Activated CD4-positive, alpha-beta T cell treated with anti-CD3 and anti-CD28 coated beads, Interleukin-2, amount 10 ng/mL, durations not matched to agents 7 days and 5 days (primary cell): ENCODE data around the gene SLC27A2. TPM values are rescaled to one million over a fixed set of nuclear protein-coding genes. Genes with fewer than 3 reads are reported as not detected.
A peak's percentile ranks its signal among the peaks of the same experiment; 100 is the strongest.

ENCODE experiments used
- CTCF ChIA-PET: fragments of 350-600 bp; sonication (Branson Sonifier 250); formaldehyde crosslinking; loops from one replicate; lab custom pipeline; 2021; ENCODE audit warnings: antibody characterized with exemption; lab: Charles Lee
- POLR2A ChIA-PET: fragments of 350-600 bp; sonication (Branson Sonifier 250); formaldehyde crosslinking; loops from one replicate; lab custom pipeline; 2021; ENCODE audit warnings: antibody characterized with exemption; lab: Charles Lee
- DNase-seq: peaks from one replicate; pipeline ENCODE4 v3.0.0-alpha.2; 2020
- H3K27ac Mint-ChIP-seq: one replicate; pipeline ENCODE4 v1.8.0; 2021; ENCODE audit warnings: mild to moderate bottlenecking, moderate library complexity, mixed read lengths
- H3K27me3 Mint-ChIP-seq: one replicate; pipeline ENCODE4 v1.8.0; 2021; ENCODE audit warnings: mixed read lengths
- H3K36me3 Mint-ChIP-seq: one replicate; pipeline ENCODE4 v1.8.0; 2021; ENCODE audit warnings: low read depth, mixed read lengths
- H3K4me1 Mint-ChIP-seq: one replicate; pipeline ENCODE4 v1.8.0; 2021; ENCODE audit warnings: mixed read lengths
- H3K4me3 Mint-ChIP-seq: one replicate; pipeline ENCODE4 v1.8.0; 2021; ENCODE audit warnings: mild to moderate bottlenecking, moderate library complexity, mixed read lengths
- H3K9me3 Mint-ChIP-seq: one replicate; pipeline ENCODE4 v1.8.0; 2021; ENCODE audit warnings: mixed read lengths
- total RNA-seq, 2 experiments: library from RNA; stranded (reverse); gene quantifications; one replicate each; pipeline ENCODE4 v1.2.3, GENCODE V29; 2021

SLC27A2 gene
- total RNA-seq, 2 experiments from 2014 or later, result 9.9 to 11.4 TPM

DNA sequence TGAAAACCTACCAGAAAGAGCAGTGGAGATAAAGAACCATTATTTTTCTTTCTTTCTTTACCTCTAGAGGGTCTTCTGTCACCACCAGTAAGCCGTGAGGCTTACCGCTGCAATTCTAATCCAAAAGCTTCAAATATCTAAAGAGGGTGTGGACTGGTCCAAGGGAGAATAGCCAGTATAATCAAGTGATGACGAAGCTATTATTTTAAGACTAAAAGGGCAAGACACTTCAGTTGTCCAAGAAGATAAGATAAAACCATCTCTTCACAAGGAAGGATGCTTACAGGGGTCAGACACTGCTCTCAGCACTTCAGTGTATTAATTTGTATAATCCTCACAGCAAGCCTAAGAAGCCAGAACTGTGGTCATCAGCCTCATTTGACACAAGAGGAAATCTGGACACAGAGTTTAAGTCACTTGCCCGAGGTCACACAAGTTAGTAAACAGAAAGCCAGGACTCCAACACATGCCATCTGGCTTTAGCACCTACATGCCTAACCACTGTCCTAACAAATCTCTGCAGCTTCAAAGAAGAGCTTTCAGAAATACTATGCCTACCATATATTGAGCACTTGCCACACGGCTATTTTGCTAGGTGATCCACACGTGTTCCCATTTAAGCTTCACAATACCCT lies 68.9 kb downstream of the SLC27A2 start:
- no peak for DNase-seq
- H3K27me3 Mint-ChIP-seq, result no peaks in the 10 kb centered on the region
- POLR2A ChIA-PET, result no interaction called here
- peaks cover 42% of the 10 kb centered on the region for H3K4me1 Mint-ChIP-seq
- H3K27ac Mint-ChIP-seq, result no peak overlapping the region
- H3K9me3 Mint-ChIP-seq, result peaks cover 3% of the 10 kb centered on the region
- no peak overlapping the region for H3K4me3 Mint-ChIP-seq
- peaks cover 2% of the 10 kb centered on the region for H3K36me3 Mint-ChIP-seq
- CTCF ChIA-PET, result interaction anchor here (1.0 to 6.9 kb wide), 3 partner anchors 9 to 10 kb away, joined by 3 to 88 read pairs (median 3); no protein-coding TSS in a partner anchor

DNA sequence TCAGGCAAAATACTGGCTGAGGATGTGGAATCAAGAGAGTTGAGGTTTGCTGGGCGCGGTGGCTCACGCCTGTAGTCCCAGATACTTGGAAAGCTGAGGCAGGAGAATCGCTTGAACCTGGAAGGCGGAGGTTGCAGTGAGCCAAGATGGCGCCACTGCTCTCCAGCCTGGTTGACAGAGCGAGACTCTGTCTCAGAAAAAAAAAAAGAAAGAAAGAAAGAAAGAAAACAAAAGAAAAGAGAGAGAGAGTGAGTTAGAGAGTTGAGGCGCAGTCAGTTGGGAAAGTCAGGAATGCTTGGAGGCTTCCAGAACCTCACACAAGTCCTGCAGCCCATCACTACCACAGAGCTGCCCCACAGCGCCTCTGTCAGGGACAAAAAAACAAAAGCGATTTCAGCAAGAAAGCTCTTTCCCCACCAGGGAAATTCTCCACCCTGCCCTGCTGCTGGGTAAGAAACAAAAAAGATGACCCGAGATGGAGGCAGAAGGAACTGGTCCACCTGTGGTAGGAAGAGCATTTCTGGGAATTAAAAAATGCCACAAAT lies 69.7 kb downstream of the SLC27A2 start:
- H3K27me3 Mint-ChIP-seq, result no peaks in the 10 kb centered on the region

DNA sequence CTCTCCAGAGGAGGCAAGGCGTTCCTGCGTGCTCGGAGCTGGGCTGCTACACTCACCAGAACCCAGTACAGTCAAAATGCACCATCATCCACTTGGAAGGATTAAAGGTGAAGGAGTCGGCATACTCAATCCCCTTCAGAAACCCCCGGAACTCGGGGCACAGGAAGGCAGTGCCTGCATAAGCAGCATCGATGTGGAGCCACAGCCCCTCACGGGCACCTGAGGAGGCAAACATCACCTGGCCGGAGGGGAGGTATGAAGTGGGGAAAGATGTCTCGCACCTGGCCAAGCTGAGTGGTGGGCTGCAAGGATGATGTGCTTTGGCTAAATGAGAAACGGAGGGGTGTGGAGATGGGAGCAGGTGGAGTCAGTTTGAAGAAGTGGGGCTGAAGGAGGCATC lies 70.6 kb downstream of the SLC27A2 start:
- CTCF ChIA-PET, result interaction anchor here (6.9 kb wide), 1 partner anchor 7 kb away, joined by 88 read pairs; no protein-coding TSS in a partner anchor
- peaks cover 34% of the 10 kb centered on the region for H3K4me1 Mint-ChIP-seq
- POLR2A ChIA-PET, result no interaction called here
- no peak overlapping the region for H3K4me3 Mint-ChIP-seq
- H3K36me3 Mint-ChIP-seq, result peaks cover 2% of the 10 kb centered on the region
- H3K9me3 Mint-ChIP-seq, result peaks cover 3% of the 10 kb centered on the region
- no peak overlapping the region for H3K27ac Mint-ChIP-seq
- no peaks in the 10 kb centered on the region for H3K27me3 Mint-ChIP-seq
- no peak for DNase-seq

More for the DNA sequence above, 69.7 kb downstream of the SLC27A2 start:
- POLR2A ChIA-PET, result interaction anchor here (0.6 kb wide), 1 partner anchor 205 kb away, joined by 3 read pairs; no protein-coding TSS in a partner anchor
- peaks cover 41% of the 10 kb centered on the region for H3K4me1 Mint-ChIP-seq
- H3K9me3 Mint-ChIP-seq, result peaks cover 3% of the 10 kb centered on the region
- H3K36me3 Mint-ChIP-seq, result peaks cover 2% of the 10 kb centered on the region
- no peak overlapping the region for H3K27ac Mint-ChIP-seq
- CTCF ChIA-PET, result interaction anchor here (1.6 to 6.9 kb wide), 2 partner anchors 8 to 11 kb away, joined by 3 to 88 read pairs; no protein-coding TSS in a partner anchor
- DNase-seq, result no peak
- H3K4me3 Mint-ChIP-seq, result no peak overlapping the region

DNA sequence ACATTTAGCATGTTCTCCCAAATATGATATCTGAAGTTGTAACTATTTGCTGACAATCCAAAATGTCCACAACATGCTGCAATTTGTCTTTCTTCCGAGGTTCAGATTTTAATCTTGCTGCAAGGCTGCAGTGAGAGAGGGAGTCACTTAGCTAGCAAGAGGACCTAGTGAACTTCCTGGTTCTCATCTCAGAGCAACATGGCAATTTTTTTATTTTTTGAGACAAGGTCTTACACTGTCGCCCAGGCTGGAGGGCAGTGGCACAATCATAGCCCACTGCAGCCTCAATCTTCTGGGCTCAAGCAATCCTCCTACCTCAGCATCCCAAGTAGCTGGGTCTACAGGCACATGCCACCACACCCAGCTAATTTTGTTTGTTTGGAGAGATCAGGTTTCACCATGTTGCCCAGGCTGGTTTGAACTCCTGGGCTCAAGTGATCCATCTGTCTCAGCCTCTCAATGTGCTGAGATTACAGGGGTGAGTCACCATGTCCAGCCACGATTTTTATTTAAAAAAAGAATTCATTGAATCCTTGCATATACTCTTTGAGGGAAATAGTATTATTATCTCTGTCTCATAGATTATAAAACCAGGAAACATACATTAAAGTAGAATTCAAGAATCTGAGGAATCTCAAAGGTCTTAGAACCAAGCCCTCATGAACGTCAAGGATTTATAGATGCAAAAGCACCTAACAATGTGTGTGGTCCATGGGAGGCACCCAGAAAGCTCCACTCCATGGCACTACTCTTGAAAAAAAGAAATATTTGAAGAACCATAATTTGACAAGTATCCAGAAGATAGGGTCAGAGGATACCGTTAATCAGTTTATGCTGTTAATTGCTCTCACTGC lies 74.4 kb downstream of the SLC27A2 start:
- no peak for DNase-seq
- no peaks in the 10 kb centered on the region for H3K9me3 Mint-ChIP-seq
- peaks cover 33% of the 10 kb centered on the region for H3K4me1 Mint-ChIP-seq
- H3K36me3 Mint-ChIP-seq, result no peaks in the 10 kb centered on the region
- H3K27ac Mint-ChIP-seq, result no peak overlapping the region
- no peaks in the 10 kb centered on the region for H3K27me3 Mint-ChIP-seq
- POLR2A ChIA-PET, result no interaction called here
- CTCF ChIA-PET, result interaction anchor here (0.6 to 7.5 kb wide), 4 partner anchors 7 to 206 kb away, joined by 3 to 88 read pairs (median 5); no protein-coding TSS in a partner anchor
- no peak overlapping the region for H3K4me3 Mint-ChIP-seq

DNA sequence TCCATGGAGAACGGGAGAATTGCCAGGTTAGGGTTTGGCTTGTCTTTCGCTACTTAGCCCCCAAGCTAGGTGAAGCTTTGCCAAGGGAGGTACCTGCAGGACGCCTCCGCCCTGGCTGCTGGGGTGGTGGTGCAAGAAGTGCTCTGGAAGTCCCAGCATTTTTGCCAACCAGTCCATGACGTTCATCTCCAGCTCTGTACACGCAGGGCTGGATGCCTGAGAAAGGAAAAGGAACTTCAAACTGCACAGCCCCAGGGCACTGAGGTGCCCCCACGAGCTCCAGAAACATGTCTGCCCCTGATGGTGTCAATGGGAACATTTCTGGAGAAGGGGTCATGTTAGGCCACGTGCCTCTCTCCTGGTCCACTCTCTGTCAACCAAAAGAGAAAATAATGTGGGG lies 75.3 kb downstream of the SLC27A2 start:
- POLR2A ChIA-PET, result no interaction called here
- CTCF ChIA-PET, result interaction anchor here (0.5 to 7.5 kb wide), 4 partner anchors 8 to 806 kb away, joined by 3 to 88 read pairs (median 4); no protein-coding TSS in a partner anchor
- H3K9me3 Mint-ChIP-seq, result no peaks in the 10 kb centered on the region
- peaks cover 35% of the 10 kb centered on the region for H3K4me1 Mint-ChIP-seq
- H3K4me3 Mint-ChIP-seq, result no peak overlapping the region
- DNase-seq, result no peak
- H3K36me3 Mint-ChIP-seq, result no peaks in the 10 kb centered on the region
- H3K27me3 Mint-ChIP-seq, result no peaks in the 10 kb centered on the region
- no peak overlapping the region for H3K27ac Mint-ChIP-seq

DNA sequence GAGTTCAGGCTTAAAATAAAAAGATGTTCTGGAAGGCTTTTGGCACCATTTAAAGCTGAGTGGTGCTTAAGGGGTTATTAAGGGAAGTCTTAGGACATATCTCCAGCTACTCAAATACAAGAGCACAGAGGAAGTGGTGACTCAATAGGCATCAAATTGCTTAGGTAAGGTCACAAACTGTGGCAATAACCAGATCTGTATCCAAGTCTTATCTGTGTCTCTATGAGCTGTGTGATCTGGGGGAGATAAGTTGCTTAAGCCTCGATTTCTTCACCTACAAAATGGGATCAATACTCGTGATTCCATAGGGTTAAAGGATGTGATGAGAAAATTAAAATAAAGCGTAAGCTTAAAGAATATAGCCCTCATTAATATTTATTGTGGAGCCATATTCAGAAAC lies 75.9 kb downstream of the SLC27A2 start:
- no peak for DNase-seq
- ChIA-PET POLR2A (no interaction called here), CTCF (interaction anchor here (0.5 to 7.5 kb wide), 4 partner anchors 9 to 805 kb away, joined by 3 to 88 read pairs (median 7); no protein-coding TSS in a partner anchor)
- Mint-ChIP-seq H3K36me3 (no peaks in the 10 kb centered on the region), H3K4me1 (peaks cover 41% of the 10 kb centered on the region), H3K27me3 (no peaks in the 10 kb centered on the region), H3K4me3 (no peak overlapping the region), H3K9me3 (no peaks in the 10 kb centered on the region), H3K27ac (no peak overlapping the region)

DNA sequence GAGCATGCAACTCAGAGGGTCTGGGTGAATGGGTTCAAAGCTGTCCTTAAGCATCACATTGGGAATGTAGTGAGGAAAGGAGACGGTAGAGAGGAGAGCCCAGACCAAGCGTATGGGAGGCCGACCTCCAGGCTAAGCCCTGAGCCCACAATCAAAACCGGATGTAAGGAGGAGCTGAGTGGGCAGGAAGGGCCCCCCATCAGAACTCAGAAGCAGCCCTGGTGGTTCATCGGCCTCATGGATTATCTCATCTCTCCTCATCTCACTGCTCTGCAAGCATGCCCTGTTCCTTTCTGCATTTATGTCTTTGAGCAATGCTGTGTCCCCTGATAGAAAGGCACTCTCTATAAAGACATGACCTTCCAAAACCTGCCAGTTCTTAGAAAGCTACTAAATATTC lies 77.3 kb downstream of the SLC27A2 start:
- Mint-ChIP-seq H3K4me1 (peaks cover 50% of the 10 kb centered on the region), H3K27me3 (no peaks in the 10 kb centered on the region)
- POLR2A ChIA-PET, result interaction anchor here (0.6 kb wide), 1 partner anchor 51 kb away, joined by 7 read pairs; no protein-coding TSS in a partner anchor

DNA sequence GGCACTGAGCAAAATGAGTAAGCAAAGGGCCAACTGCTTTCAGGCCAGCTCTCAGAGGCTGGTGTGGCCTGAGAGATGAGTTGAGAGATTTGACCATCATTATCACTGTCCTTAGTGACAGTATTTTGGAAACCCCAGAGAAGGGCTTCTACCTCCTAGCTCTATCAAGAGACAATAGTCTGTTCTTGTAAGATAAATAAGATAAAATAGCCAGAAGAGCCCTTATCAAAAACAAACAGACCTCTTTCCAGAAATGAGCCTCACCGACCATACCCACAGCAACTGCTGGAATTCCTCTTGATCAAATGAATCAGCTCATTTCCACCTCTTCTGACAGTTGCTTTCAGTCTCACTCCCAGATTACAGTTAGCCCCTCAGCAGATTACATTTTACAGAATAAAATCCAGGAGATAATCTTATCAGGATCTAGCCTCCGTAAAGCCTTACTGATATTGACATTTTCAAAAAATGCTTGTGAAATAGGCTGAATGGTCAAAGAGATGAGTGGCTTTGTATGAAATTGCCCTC lies 79.0 kb downstream of the SLC27A2 start:
- CTCF ChIA-PET, result interaction anchor here (0.6 to 7.5 kb wide), 7 partner anchors 12 to 92 kb away, joined by 3 to 88 read pairs (median 5); no protein-coding TSS in a partner anchor
- no peak for DNase-seq
- H3K4me3 Mint-ChIP-seq, result no peak overlapping the region
- H3K27ac Mint-ChIP-seq, result peak overlapping the region; percentile 48
- POLR2A ChIA-PET, result interaction anchor here (0.5 to 0.6 kb wide), 2 partner anchors 12 to 1157 kb away, joined by 3 to 11 read pairs; no protein-coding TSS in a partner anchor
- peaks cover 50% of the 10 kb centered on the region for H3K4me1 Mint-ChIP-seq
- no peaks in the 10 kb centered on the region for H3K36me3 Mint-ChIP-seq
- no peaks in the 10 kb centered on the region for H3K27me3 Mint-ChIP-seq
- no peaks in the 10 kb centered on the region for H3K9me3 Mint-ChIP-seq

More for the DNA sequence above, 77.3 kb downstream of the SLC27A2 start:
- Mint-ChIP-seq H3K4me3 (no peak overlapping the region), H3K27ac (no peak overlapping the region), H3K36me3 (no peaks in the 10 kb centered on the region), H3K9me3 (no peaks in the 10 kb centered on the region)
- CTCF ChIA-PET, result interaction anchor here (0.6 to 7.5 kb wide), 8 partner anchors 8 to 1098 kb away, joined by 3 to 88 read pairs (median 6); no protein-coding TSS in a partner anchor
- no peak for DNase-seq

DNA sequence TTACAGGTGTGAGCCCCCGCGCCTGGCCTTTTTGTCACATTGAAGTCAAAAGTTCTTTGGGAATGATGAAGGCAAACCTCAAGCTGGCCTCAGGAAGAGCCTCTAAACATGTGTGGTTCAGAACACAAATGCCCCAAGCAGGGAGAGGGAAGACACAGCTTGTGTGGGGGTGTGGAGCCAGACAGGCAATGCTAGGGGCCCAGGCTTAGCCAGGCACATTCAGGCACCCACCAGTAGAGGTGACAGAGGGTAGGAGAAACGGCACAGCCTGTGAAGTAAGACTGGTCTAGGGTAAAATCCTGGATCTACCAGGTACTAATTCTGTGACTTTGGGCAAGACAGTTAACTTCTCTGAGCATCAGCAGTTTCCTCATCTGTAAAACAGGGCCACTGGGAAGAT lies 80.0 kb downstream of the SLC27A2 start:
- H3K4me3 Mint-ChIP-seq, result no peak overlapping the region
- peaks cover 50% of the 10 kb centered on the region for H3K4me1 Mint-ChIP-seq
- no peaks in the 10 kb centered on the region for H3K36me3 Mint-ChIP-seq
- H3K27ac Mint-ChIP-seq, result peak overlapping the region; percentile 42
- no peak for DNase-seq
- no peaks in the 10 kb centered on the region for H3K27me3 Mint-ChIP-seq
- no peaks in the 10 kb centered on the region for H3K9me3 Mint-ChIP-seq
- POLR2A ChIA-PET, result no interaction called here
- CTCF ChIA-PET, result interaction anchor here (0.5 to 7.5 kb wide), 10 partner anchors 8 to 74 kb away, joined by 3 to 88 read pairs (median 5); no protein-coding TSS in a partner anchor

DNA sequence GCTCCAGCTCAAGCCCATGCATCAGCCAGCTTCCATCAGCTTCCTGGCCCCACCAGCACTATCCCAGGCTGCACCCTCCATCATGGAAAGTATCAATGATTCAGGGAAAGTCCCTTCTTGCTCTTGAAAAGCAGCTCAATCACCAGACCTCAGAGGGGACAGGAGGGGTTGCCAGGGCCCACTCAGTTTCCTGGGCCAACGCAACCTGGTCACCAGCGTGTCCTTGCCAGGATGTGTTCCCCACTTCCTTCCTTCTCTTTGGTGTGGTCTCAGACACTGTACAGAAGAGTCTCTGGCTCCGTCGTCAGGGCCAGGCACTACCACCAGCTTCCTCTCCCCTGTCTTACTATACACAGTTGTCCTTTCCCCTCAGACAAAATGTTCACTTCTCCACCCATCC lies 80.5 kb downstream of the SLC27A2 start:
- Mint-ChIP-seq H3K27ac (peak overlapping the region; percentile 42), H3K27me3 (no peaks in the 10 kb centered on the region), H3K9me3 (no peaks in the 10 kb centered on the region), H3K36me3 (no peaks in the 10 kb centered on the region), H3K4me1 (peaks cover 50% of the 10 kb centered on the region), H3K4me3 (no peak overlapping the region)
- DNase-seq, result peak; percentile 66
- ChIA-PET CTCF (interaction anchor here (0.5 to 7.5 kb wide), 9 partner anchors 8 to 93 kb away, joined by 3 to 88 read pairs (median 5); partner anchors contain the start of gene GABPB1), POLR2A (no interaction called here)

DNA sequence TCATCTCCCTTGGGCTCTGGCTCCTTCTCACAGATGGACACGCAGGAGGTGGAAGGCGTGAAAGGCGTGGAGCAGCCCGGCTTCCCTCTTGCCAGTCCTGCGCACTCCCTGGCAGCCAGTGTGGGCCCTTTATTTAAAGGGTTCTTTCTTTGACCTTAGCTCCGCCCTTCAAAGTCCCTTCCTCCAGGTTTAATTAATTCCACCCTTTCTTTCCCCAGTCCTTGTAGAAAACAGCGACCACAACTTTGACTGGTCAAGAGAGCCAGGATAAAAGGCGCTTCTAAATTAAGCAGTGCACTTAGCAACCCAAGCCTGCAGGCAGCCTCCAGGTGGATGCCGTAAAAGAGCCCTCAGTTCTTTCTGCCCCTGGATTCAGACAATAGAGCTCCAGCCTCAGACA lies 83.6 kb downstream of the SLC27A2 start, which contains the start of gene HDC:
Gene HDC (minus strand): TSS at position 107 of the 400 bp plus-strand sequence. CDS start 103 bp downstream, at position 4.
- Mint-ChIP-seq H3K9me3 (no peaks in the 10 kb centered on the region), H3K4me1 (peaks cover 28% of the 10 kb centered on the region), H3K36me3 (no peaks in the 10 kb centered on the region), H3K27me3 (no peaks in the 10 kb centered on the region), H3K4me3 (no peak within 1 kb of the TSS), H3K27ac (peak within 1 kb of the TSS; percentile 26)
- no peak for DNase-seq
- CTCF ChIA-PET, result no interaction called here
- POLR2A ChIA-PET, result no interaction called here

DNA sequence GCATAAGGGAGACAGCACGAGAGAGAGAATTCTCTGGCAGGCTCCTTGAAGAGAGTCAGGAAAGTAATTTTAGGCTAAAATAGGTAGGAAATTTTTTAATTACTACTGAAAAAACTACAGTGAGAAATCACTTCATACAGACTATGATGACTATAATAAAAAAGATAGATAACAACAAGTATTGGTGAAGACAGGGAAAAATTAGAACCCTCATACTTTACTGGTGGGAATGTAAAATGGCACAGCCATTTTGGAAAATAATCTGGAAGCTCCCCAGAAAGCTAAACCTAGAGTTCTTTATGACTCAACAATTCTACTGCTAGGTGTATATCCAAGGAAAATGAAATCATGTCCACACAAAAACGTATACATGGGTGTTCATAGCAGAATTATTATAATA lies 85.6 kb downstream of the SLC27A2 start:
- Mint-ChIP-seq H3K27me3 (no peaks in the 10 kb centered on the region), H3K36me3 (no peaks in the 10 kb centered on the region), H3K4me3 (no peak overlapping the region), H3K27ac (no peak overlapping the region), H3K4me1 (peaks cover 12% of the 10 kb centered on the region), H3K9me3 (no peaks in the 10 kb centered on the region)
- DNase-seq, result no peak
- ChIA-PET CTCF (interaction anchor here (0.8 kb wide), 1 partner anchor 8 kb away, joined by 5 read pairs; no protein-coding TSS in a partner anchor), POLR2A (no interaction called here)
